HL-60 (cell line): ENCODE data around the gene LIPC.

Experiments used
- DNase-seq, 2 experiments: peaks; one replicate each; pipeline ENCODE4 v3.0.0-alpha.2; 2010 to 2020; ENCODE audit warnings: low read depth in 1 of 2, low spot score in 1 of 2
- H3K27ac ChIP-seq: fragments of 250-450 bp; sonication (Bioruptor Pico); replicated peaks from 2 replicates; pipeline ENCODE4 v1.5.1; 2020; ENCODE audit warnings: mild to moderate bottlenecking, moderate library complexity
- H3K27me3 ChIP-seq: fragments of 250-450 bp; sonication (Bioruptor Pico); 2 replicates; pipeline ENCODE4 v1.5.1; 2021; ENCODE audit warnings: mild to moderate bottlenecking, moderate library complexity; ENCODE audit not compliant: insufficient read depth, poor library complexity, severe bottlenecking
- H3K4me3 ChIP-seq: replicated peaks from 2 replicates; pipeline ENCODE4 v1.5.1; 2011; ENCODE audit warnings: mild to moderate bottlenecking, control low read depth, low read length; ENCODE audit not compliant: insufficient read depth
- GABPA ChIP-seq: IDR thresholded peaks from 2 replicates; pipeline ENCODE4 v1.6.1; 2012; ENCODE audit warnings: low read depth
- POLR2AphosphoS5 ChIP-seq: IDR thresholded peaks from 2 replicates; pipeline ENCODE4 v1.6.1; 2012; ENCODE audit warnings: low read depth
- REST ChIP-seq: IDR thresholded peaks from 2 replicates; pipeline ENCODE4 v1.6.1; 2012; ENCODE audit warnings: low read depth; ENCODE audit not compliant: insufficient replicate concordance
- SPI1 ChIP-seq: IDR thresholded peaks from 2 replicates; pipeline ENCODE4 v1.6.1; 2012; ENCODE audit warnings: low read depth, mild to moderate bottlenecking, borderline replicate concordance
- TF ChIP-seq, protein P1 (sequence below): IDR thresholded peaks from one replicate; pipeline ENCODE4 v1.5.1; 2011; ENCODE audit warnings: low read length, control low read depth, inconsistent platforms; ENCODE audit not compliant: insufficient read depth

The LIPC gene

DNA sequence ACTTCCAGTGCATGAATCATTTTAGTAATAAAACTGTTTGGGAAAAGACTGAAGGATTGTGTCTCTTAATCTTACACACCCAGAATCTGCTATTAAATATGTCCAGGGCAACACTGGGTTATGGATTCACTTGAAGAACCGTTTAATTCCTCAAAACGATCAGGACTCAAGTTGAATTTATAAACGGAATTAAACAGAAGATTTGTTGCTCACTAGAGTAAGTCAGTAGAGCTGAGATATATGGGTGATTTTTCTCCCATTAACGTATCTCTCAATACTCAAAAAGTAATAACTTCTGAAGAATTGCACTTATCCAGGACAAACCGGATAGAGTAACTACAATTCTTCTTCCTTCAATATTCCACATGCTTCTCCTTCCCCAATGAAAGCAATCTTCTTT lies 41.1 kb upstream of the LIPC start:
- no peak overlapping the region for H3K4me3 ChIP-seq

DNA sequence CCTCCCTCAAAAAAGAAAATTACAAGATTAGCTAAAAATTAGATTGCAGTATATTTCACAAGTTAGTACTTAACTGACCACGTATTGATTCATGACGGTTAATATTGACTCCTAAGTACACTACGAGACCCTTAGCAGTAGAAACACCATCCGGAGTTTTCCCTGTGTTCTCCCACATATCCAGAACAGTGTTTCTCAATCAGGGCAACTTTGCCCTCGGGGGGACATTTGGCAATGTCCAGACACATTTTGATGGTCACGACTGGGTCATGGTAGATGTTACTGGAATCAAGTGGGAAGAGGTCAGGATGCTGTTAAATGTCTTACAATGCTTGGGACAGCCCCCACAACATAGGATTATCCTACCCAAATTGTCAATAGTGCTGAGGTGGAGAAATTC lies 40.7 kb upstream of the LIPC start:
- no peak for DNase-seq
- Histone ChIP-seq H3K27ac (no peak overlapping the region), H3K27me3 (no peaks in the 10 kb centered on the region), H3K4me3 (no peak overlapping the region)
- TF ChIP-seq POLR2AphosphoS5 (no peak), SPI1 (no peak)

More for the DNA sequence above, 41.1 kb upstream of the LIPC start:
- no peaks in the 10 kb centered on the region for H3K27me3 ChIP-seq
- DNase-seq: no peak
- TF ChIP-seq POLR2AphosphoS5: no peak
- TF ChIP-seq, protein P1, sequence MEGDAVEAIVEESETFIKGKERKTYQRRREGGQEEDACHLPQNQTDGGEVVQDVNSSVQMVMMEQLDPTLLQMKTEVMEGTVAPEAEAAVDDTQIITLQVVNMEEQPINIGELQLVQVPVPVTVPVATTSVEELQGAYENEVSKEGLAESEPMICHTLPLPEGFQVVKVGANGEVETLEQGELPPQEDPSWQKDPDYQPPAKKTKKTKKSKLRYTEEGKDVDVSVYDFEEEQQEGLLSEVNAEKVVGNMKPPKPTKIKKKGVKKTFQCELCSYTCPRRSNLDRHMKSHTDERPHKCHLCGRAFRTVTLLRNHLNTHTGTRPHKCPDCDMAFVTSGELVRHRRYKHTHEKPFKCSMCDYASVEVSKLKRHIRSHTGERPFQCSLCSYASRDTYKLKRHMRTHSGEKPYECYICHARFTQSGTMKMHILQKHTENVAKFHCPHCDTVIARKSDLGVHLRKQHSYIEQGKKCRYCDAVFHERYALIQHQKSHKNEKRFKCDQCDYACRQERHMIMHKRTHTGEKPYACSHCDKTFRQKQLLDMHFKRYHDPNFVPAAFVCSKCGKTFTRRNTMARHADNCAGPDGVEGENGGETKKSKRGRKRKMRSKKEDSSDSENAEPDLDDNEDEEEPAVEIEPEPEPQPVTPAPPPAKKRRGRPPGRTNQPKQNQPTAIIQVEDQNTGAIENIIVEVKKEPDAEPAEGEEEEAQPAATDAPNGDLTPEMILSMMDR: no peak
- no peak for TF ChIP-seq REST
- no peak for TF ChIP-seq GABPA
- no peak overlapping the region for H3K27ac ChIP-seq

GRCh38 chr15:58392141-58392540 lies 39.6 kb upstream of the LIPC start:
- Histone ChIP-seq H3K4me3 (no peak overlapping the region), H3K27me3 (no peaks in the 10 kb centered on the region), H3K27ac (no peak overlapping the region)
- DNase-seq: no peak
- no peak for TF ChIP-seq REST
- no peak for TF ChIP-seq SPI1
- TF ChIP-seq, protein P1: no peak

GRCh38 chr15:58392611-58393161 lies 39.1 kb upstream of the LIPC start:
- H3K4me3 ChIP-seq: no peak overlapping the region
- no peak overlapping the region for H3K27ac ChIP-seq
- no peaks in the 10 kb centered on the region for H3K27me3 ChIP-seq
- TF ChIP-seq POLR2AphosphoS5 (no peak), GABPA (no peak), REST (no peak), SPI1 (no peak)
- TF ChIP-seq, protein P1: no peak
- DNase-seq: no peak
